HG02870 (cell line): Measurements from ENCODE around the gene SLC10A4.
"Not testable (repeated sequence)": the region's sequence is repeated elsewhere in the genome, so short reads cannot be mapped to it uniquely, and the experiment has no call there.

Experiments used
- ATAC-seq: cut with Tn5 transposase; IDR thresholded peaks from one replicate; pipeline ENCODE4 v1.9.1; 2021; ENCODE audit warnings: mild to moderate bottlenecking, moderate library complexity; ENCODE audit not compliant: unreplicated experiment

The SLC10A4 gene

GRCh38 chr4:48483006-48483776, at the start of gene SLC10A4:
Gene SLC10A4, plus strand, starts transcription at chr4:48483343. Its CDS starts 219 bp downstream, at chr4:48483562.
- ATAC-seq = no peak

GRCh38 chr4:48436318-48436717, 46.8 kb upstream of the SLC10A4 start:
- no peak for ATAC-seq

GRCh38 chr4:48439988-48440387, 43.2 kb upstream of the SLC10A4 start:
- ATAC-seq = no peak

GRCh38 chr4:48440914-48441313, 42.2 kb upstream of the SLC10A4 start:
- not testable (repeated sequence) for ATAC-seq

- no peak for ATAC-seq
These were observed 37.4 kb upstream of the SLC10A4 start for GRCh38 chr4:48445704-48446103.

- no peak for ATAC-seq
These were observed 36.5 kb upstream of the SLC10A4 start for GRCh38 chr4:48446642-48447041.

- no peak for ATAC-seq
These were observed 34.0 kb upstream of the SLC10A4 start for GRCh38 chr4:48449151-48449550.

GRCh38 chr4:48450740-48451139, 32.4 kb upstream of the SLC10A4 start:
- ATAC-seq = no peak

- not testable (repeated sequence) for ATAC-seq
These were observed 31.5 kb upstream of the SLC10A4 start for GRCh38 chr4:48451656-48452055.

- no peak for ATAC-seq
These were observed 28.6 kb upstream of the SLC10A4 start for GRCh38 chr4:48454591-48454990.

GRCh38 chr4:48461000-48461399, 22.1 kb upstream of the SLC10A4 start:
- no peak for ATAC-seq

GRCh38 chr4:48462363-48462762, 20.8 kb upstream of the SLC10A4 start:
- ATAC-seq = no peak

- no peak for ATAC-seq
These were observed 15.7 kb upstream of the SLC10A4 start for GRCh38 chr4:48467442-48467841.

GRCh38 chr4:48467891-48468290, 15.3 kb upstream of the SLC10A4 start:
- no peak for ATAC-seq

GRCh38 chr4:48470137-48470536, 13.0 kb upstream of the SLC10A4 start:
- ATAC-seq = no peak

- no peak for ATAC-seq
These were observed 12.6 kb upstream of the SLC10A4 start for GRCh38 chr4:48470570-48470969.

GRCh38 chr4:48472794-48473193, 10.3 kb upstream of the SLC10A4 start:
- ATAC-seq = no peak

GRCh38 chr4:48475770-48476169, 7.4 kb upstream of the SLC10A4 start:
- ATAC-seq = no peak

- ATAC-seq = no peak
These were observed 4.9 kb upstream of the SLC10A4 start for GRCh38 chr4:48478273-48478672.

- ATAC-seq = no peak
These were observed 1.6 kb upstream of the SLC10A4 start for GRCh38 chr4:48481581-48481980.

GRCh38 chr4:48483777-48484493, 792 bp downstream of the SLC10A4 start:
- no peak for ATAC-seq

- ATAC-seq = no peak
These were observed 1.5 kb downstream of the SLC10A4 start for GRCh38 chr4:48484494-48485168.
